DOHH2 (cell line): ENCODE data around the gene YPEL3.

Experiments used
- CTCF ChIP-seq: fragments of 200-600 bp; sonication (generic); IDR thresholded peaks from one replicate; pipeline ENCODE4 v1.5.1; 2014; ENCODE audit warnings: antibody characterized with exemption, mild to moderate bottlenecking, low read depth, low read length; ENCODE audit not compliant: poor library complexity, severe bottlenecking
- EZH2phosphoT487 ChIP-seq: fragments of 200-600 bp; sonication (generic); IDR thresholded peaks from 2 replicates; pipeline ENCODE4 v1.6.1; 2017; ENCODE audit warnings: borderline replicate concordance, mild to moderate bottlenecking, antibody characterized with exemption, low read length, moderate library complexity, mixed read lengths

- TF ChIP-seq CTCF = no peak
- no peak for TF ChIP-seq EZH2phosphoT487
These were observed 26.2 kb downstream of the YPEL3 start for GRCh38 chr16:30069611-30070462.
